GM21723 (cell line): Measurements from ENCODE around the gene DMRT3.

ENCODE experiments used
- ATAC-seq: cut with Tn5 transposase; IDR thresholded peaks from one replicate; pipeline ENCODE4 v1.9.1; 2021; ENCODE audit warnings: mild to moderate bottlenecking, moderate library complexity; ENCODE audit not compliant: unreplicated experiment

The DMRT3 gene

DNA sequence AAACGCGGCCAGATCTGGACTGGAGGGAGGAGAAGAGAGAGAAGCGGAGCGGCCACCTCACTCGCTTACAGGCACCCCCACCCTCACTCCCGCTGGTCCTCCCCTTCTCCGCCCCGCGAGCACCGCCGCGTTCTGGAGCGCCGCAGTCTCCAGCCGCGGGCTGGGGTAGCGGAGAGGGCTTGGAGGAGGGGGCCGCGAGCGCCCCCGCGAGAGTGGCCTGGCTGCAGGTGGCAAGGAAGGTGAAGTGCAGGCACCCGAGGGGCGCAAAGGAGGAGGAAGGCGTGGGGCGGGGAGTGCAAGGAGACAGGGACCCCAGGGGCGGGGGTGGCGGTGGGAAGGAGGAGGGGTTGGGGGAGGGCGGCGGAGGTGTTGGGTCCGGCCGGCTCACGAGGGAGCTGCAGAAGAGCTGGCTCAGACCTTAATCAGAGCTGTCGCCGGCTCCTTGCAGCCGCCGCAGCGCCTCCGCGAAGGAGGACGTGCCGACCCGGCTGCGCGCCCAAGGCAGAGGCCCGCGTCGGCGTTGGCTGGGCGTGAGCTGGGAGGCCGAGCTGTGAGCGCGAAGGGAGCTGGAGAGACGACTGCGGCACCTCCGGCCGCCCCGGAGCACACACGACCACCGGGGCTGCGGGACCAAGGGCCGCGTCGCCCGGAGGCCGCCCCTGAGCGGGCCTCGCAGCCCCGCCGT lies at the start of gene DMRT3:
Gene DMRT3 (plus strand): TSS at position 398 of the 685 bp plus-strand sequence. CDS start 347 bp downstream, outside the sequence.
- ATAC-seq: no peak

DNA sequence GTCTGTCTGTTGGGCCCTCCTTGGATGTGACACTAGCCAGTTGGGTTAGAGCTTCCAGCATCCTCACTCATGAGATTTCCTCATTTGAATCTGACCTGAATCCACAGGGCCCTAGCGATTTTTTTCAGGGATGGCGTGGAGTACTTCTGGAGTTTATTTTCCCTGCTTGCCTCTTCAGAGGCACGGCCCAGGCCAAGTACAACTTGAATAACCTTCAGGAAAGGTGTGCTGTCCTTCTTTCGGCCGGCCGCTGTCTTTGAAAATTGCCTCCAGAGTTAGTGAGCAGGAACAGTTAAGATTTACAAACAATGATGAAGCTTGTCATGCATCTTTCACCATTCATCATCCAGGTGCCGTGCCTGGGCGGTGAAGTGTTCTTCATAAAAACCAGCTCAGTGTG lies 49.5 kb upstream of the DMRT3 start:
- ATAC-seq: no peak

- ATAC-seq: peak; percentile 69
Observed at GRCh38 chr9:928363-929042, 48.0 kb upstream of the DMRT3 start.

- ATAC-seq: no peak
Observed at GRCh38 chr9:929719-930118, 46.7 kb upstream of the DMRT3 start.

DNA sequence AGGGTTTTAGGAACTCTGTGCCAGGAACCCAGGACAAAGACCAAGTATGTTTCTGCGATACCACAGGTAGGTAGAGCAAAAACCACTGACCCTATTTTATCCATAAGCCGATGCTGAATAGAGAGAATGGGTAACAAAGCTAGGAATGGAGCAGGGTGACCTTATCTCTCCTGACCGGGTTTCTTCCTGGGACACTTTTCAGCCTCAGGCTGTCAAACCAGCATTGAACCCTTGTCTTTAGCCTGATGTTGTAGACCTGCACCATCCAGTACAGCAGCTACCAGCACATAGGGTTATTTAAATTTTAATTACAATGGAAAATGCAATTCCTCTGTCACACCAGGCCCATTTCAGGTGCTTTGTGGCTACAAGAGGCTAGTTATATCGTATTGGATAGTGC lies 43.1 kb upstream of the DMRT3 start:
- no peak for ATAC-seq

- no peak for ATAC-seq
Observed at GRCh38 chr9:935348-935965, 41.0 kb upstream of the DMRT3 start.

DNA sequence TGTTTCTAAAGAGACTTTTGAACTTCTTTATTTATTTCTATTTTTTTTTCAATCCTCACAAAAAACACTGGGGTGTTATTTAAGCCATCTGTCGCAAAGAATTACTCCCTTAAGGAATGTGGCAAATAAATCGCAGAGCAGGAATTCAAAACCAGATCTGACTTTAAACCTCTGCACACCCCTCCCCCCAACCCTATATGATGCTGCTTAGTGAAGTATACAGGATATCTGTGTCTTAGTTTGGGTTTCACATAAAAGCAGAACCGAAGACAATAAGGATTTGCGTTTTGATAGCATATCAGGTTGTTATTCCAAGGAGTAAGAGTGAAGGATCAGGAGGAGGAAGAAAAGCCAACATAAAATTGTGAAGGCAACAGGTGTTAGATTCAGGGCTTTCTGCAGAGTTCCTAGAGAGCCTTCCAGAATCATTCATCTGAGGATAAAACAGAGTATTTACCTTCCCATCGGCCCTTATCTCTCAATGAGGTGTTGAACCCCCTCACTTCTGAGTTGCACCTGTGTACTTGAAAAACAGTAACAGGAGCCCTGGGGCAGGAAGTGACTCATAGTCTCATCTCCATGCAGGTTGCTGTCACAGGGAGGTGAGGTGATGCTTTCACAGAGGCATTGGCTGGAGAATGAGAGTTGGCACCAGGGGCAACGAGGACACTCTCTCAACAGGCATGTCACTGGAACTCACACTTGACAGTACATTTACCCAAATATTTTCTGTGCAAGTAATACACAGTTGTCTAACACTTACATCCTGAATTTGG lies 33.5 kb upstream of the DMRT3 start:
- ATAC-seq: no peak

GRCh38 chr9:947985-948384 lies 28.5 kb upstream of the DMRT3 start:
- no peak for ATAC-seq

DNA sequence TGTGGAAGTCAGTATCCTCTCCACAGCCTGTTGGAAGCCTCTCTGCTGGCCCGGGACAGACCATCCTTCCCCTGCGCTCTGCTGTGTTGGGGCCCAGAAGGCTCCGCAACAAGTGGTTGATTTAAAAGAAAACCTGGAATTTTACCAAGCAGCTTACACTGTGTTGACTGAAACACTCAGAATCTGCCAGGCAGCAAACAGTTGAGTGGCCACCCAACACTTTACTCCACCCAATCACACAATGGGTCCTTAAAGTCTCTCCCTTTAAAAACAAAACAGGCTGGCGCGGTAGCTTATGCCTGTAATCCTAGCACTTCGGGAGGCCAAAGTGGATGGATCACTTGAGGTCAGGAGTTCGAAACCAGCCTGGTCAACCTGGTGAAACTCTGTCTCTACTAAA lies 28.0 kb upstream of the DMRT3 start:
- ATAC-seq: no peak

DNA sequence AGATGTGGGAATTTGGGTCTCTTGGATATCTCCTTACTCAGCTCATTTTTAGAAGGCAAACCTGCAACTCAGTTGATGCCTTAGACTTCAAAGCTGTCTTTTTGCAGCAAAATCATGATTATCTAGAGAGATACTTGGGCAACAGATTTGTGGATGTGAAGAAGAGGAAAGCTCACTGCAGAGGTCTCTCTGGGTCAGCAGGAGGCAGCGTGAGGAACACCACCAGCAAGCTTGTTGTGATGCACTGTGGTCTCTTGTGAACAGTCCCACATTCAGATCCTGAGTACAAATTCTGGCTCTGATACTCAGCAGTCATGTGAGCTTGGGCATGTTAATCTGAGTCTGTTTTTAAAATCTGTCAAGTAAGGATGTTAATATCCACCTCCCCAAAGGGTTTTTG lies 26.3 kb upstream of the DMRT3 start:
- no peak for ATAC-seq

GRCh38 chr9:952546-952945 lies 23.9 kb upstream of the DMRT3 start:
- ATAC-seq: no peak

GRCh38 chr9:959105-959504 lies 17.4 kb upstream of the DMRT3 start:
- no peak for ATAC-seq

DNA sequence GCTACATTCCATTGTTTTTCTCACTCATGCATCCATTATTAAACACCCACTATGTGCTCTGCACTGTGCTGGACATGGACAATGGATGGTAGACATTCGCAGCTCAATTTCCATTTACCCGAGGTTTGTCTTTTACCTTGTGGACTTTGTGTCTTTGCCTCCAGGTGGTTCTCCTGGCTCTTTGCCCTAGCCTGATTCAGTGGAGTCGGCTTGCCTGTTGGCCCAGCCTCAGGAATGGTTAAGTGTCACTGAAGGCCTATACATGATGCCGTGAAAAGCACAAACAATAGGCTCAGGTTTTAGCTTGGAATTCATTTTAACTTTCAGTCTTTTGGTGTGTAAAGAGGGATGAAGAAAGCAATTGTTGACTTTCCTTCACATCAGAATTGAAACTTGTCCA lies 16.5 kb upstream of the DMRT3 start:
- ATAC-seq: no peak

GRCh38 chr9:962023-962422 lies 14.4 kb upstream of the DMRT3 start:
- no peak for ATAC-seq

GRCh38 chr9:965497-965896 lies 11.0 kb upstream of the DMRT3 start:
- ATAC-seq: no peak

DNA sequence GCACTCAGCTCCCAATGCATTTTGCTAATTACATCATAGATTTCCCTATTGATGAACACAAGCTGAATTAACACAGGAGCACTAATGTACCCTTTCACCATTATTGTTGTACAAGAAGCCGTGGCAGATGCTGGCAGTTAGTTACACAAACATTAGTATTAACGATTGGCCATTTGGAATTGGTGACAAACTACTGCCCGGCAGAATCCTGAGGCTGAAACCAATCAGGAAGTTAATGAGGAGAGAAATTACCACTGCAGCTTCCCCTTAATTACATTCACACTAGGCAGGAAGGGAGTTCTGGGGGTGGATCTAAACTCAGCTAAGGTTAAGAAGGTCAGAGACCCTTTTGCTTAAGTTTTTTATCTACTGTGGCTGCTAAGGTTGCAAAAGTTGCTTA lies 9.6 kb upstream of the DMRT3 start:
- ATAC-seq: no peak

DNA sequence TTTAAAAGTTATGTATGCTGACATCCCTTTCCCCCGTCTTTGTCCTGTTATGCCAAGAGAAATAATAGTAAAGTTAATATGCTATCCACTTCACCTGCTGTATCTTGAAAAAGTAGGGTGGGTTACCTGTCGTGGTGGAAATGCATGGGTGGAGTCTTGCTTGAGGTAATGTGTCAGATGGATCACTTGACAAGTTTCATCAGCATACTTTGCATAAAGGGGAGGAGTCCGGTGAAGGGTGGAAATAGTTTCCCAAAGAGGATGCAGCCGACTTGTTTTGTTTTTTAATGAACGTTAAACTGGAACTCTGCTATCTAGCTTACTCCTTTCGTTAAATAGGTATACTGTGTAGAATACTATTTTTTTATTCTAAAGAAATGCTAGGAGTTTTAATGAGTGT lies 9.0 kb upstream of the DMRT3 start:
- ATAC-seq: no peak

GRCh38 chr9:967903-968641 lies 8.4 kb upstream of the DMRT3 start:
- ATAC-seq: no peak

GRCh38 chr9:969310-970150 lies 6.9 kb upstream of the DMRT3 start:
- no peak for ATAC-seq
